CD4-positive, CD25-positive, alpha-beta regulatory T cell (primary cell): ENCODE measurements around the gene CFTR. TPM values are rescaled to one million over a fixed set of nuclear protein-coding genes. Genes with fewer than 3 reads are reported as not detected.
"Not testable (repeated sequence)": the region's sequence is repeated elsewhere in the genome, so short reads cannot be mapped to it uniquely, and the experiment has no call there.

Source experiments
- ATAC-seq, 2 donors: fragments of 150-1000 bp; cut with Tn5 transposase; one replicate each; pipeline ENCODE4 v1.10.0; 2021; ENCODE audit warnings: low read depth in 2 of 2, moderate number of reproducible peaks in 2 of 2, moderate library complexity in 1 of 2
- DNase-seq, 3 donors: peaks; one replicate each; pipeline versions ENCODE4 v3.0.0 to v3.0.0-alpha.2; 2012 to 2022; ENCODE audit warnings: mixed read lengths in 1 of 3
- H3K27ac ChIP-seq: one replicate; pipeline ENCODE4 v1.7.0; 2013; ENCODE audit warnings: mild to moderate bottlenecking, low read length; ENCODE audit not compliant: insufficient read depth, poor library complexity, severe bottlenecking
- H3K27me3 ChIP-seq: one replicate; pipeline ENCODE4 v1.7.0; 2013; ENCODE audit warnings: low read length; ENCODE audit not compliant: control insufficient read depth, insufficient read depth
- H3K36me3 ChIP-seq: one replicate; pipeline ENCODE4 v1.7.0; 2013; ENCODE audit warnings: mild to moderate bottlenecking, low read length, moderate library complexity; ENCODE audit not compliant: control insufficient read depth, insufficient read depth
- H3K4me1 ChIP-seq: 2 replicates; pipeline ENCODE4 v1.7.0; 2013; ENCODE audit warnings: mild to moderate bottlenecking, low read length; ENCODE audit not compliant: insufficient read depth, control insufficient read depth, poor library complexity, severe bottlenecking
- H3K4me3 ChIP-seq: one replicate; pipeline ENCODE4 v1.7.0; 2013; ENCODE audit warnings: low read depth, mild to moderate bottlenecking, low read length, moderate library complexity
- H3K9me3 ChIP-seq, 2 experiments: 1 replicate in 1 of 2; 2 replicates in 1 of 2; pipeline ENCODE4 v1.7.0; 2013; ENCODE audit warnings: low read length in 2 of 2, mild to moderate bottlenecking in 1 of 2, moderate library complexity in 1 of 2; ENCODE audit not compliant: control insufficient read depth in 2 of 2
- H3K27ac Mint-ChIP-seq, 3 donors: one replicate each; pipeline ENCODE4 v1.8.0; 2020 to 2022; ENCODE audit warnings: mild to moderate bottlenecking in 3 of 3, mixed read lengths in 3 of 3, moderate library complexity in 2 of 3
- H3K27me3 Mint-ChIP-seq: one replicate; pipeline ENCODE4 v1.8.0; 2022; ENCODE audit warnings: mild to moderate bottlenecking, mixed read lengths
- H3K36me3 Mint-ChIP-seq: one replicate; pipeline ENCODE4 v1.8.0; 2020; ENCODE audit warnings: mixed read lengths
- H3K4me1 Mint-ChIP-seq, 4 donors: one replicate each; pipeline ENCODE4 v1.8.0; 2020 to 2022; ENCODE audit warnings: mixed read lengths in 4 of 4, mild to moderate bottlenecking in 1 of 4
- H3K4me3 Mint-ChIP-seq, 4 donors: one replicate each; pipeline ENCODE4 v1.8.0; 2020 to 2022; ENCODE audit warnings: mild to moderate bottlenecking in 4 of 4, mixed read lengths in 4 of 4, moderate library complexity in 3 of 4
- H3K9me3 Mint-ChIP-seq, 7 donors: one replicate each; pipeline ENCODE4 v1.8.0; 2020 to 2022; ENCODE audit warnings: mixed read lengths in 7 of 7, mild to moderate bottlenecking in 3 of 7, moderate library complexity in 2 of 7
- polyA plus RNA-seq, 4 donors: library from polyadenylated mRNA; unstranded; fragments of 300-500 nt; fragmentation: Illumina TruSeq; gene quantifications; one replicate each; pipeline ENCODE4 v1.2.3, GENCODE V29; 2021
- total RNA-seq: library from RNA; stranded (reverse); gene quantifications from one replicate; pipeline ENCODE4 v1.2.3, GENCODE V29; 2022

CFTR gene
- total and polyA plus RNA-seq, 5 donors from 2014 or later, result not detected

GRCh38 chr7:117459735-117460134 lies 20.1 kb upstream of the CFTR start:
- H3K36me3 Mint-ChIP-seq, result no peaks in the 10 kb centered on the region
- ATAC-seq, result no peak
- no peaks in the 10 kb centered on the region for H3K27me3 Mint-ChIP-seq
- Histone ChIP-seq H3K4me3 (no peak overlapping the region), H3K4me1 (no peaks in the 10 kb centered on the region), H3K27me3 (no peaks in the 10 kb centered on the region), H3K27ac (no peak overlapping the region), H3K36me3 (no peaks in the 10 kb centered on the region), H3K9me3 (no peaks in the 10 kb centered on the region)
- no peak for DNase-seq
- no peaks in the 10 kb centered on the region for H3K4me1 Mint-ChIP-seq
- no peak overlapping the region for H3K4me3 Mint-ChIP-seq
- H3K27ac Mint-ChIP-seq, result no peak overlapping the region
- H3K9me3 Mint-ChIP-seq, result peaks cover 0 to 8% (median 0%) of the 10 kb centered on the region in 7 donors

GRCh38 chr7:117460815-117461214 lies 19.0 kb upstream of the CFTR start:
- H3K36me3 Mint-ChIP-seq, H3K27ac Mint-ChIP-seq, H3K9me3 Mint-ChIP-seq, H3K4me3 Mint-ChIP-seq, H3K4me1 ChIP-seq, DNase-seq, H3K27ac ChIP-seq, H3K4me3 ChIP-seq, H3K27me3 Mint-ChIP-seq, H3K4me1 Mint-ChIP-seq, ATAC-seq, H3K9me3 ChIP-seq, H3K36me3 ChIP-seq, H3K27me3 ChIP-seq: not testable (repeated sequence)

- H3K9me3 Mint-ChIP-seq, result no peaks in the 10 kb centered on the region
- Histone ChIP-seq H3K36me3 (no peaks in the 10 kb centered on the region), H3K4me3 (no peak overlapping the region), H3K27ac (no peak overlapping the region), H3K4me1 (no peaks in the 10 kb centered on the region), H3K9me3 (no peaks in the 10 kb centered on the region), H3K27me3 (no peaks in the 10 kb centered on the region)
- no peak for ATAC-seq
- no peak overlapping the region for H3K4me3 Mint-ChIP-seq
- no peaks in the 10 kb centered on the region for H3K4me1 Mint-ChIP-seq
- H3K36me3 Mint-ChIP-seq, result no peaks in the 10 kb centered on the region
- no peaks in the 10 kb centered on the region for H3K27me3 Mint-ChIP-seq
- DNase-seq, result no peak
- H3K27ac Mint-ChIP-seq, result no peak overlapping the region
Observed at GRCh38 chr7:117468174-117468573, 11.7 kb upstream of the CFTR start.

GRCh38 chr7:117470777-117471176 lies 9.0 kb upstream of the CFTR start:
- ATAC-seq, result no peak
- Mint-ChIP-seq H3K27ac (no peak overlapping the region), H3K4me3 (no peak overlapping the region), H3K36me3 (no peaks in the 10 kb centered on the region), H3K9me3 (no peaks in the 10 kb centered on the region), H3K4me1 (no peaks in the 10 kb centered on the region), H3K27me3 (no peaks in the 10 kb centered on the region)
- no peak for DNase-seq
- Histone ChIP-seq H3K4me1 (no peaks in the 10 kb centered on the region), H3K27ac (no peak overlapping the region), H3K4me3 (no peak overlapping the region), H3K9me3 (no peaks in the 10 kb centered on the region), H3K36me3 (no peaks in the 10 kb centered on the region), H3K27me3 (no peaks in the 10 kb centered on the region)

- no peaks in the 10 kb centered on the region for H3K36me3 ChIP-seq
- H3K4me1 Mint-ChIP-seq, result no peaks in the 10 kb centered on the region
- no peaks in the 10 kb centered on the region for H3K4me1 ChIP-seq
- no peaks in the 10 kb centered on the region for H3K27me3 ChIP-seq
- DNase-seq (no peak), ATAC-seq (no peak)
- H3K27me3 Mint-ChIP-seq, result peaks cover 4% of the 10 kb centered on the region
- H3K36me3 Mint-ChIP-seq, result no peaks in the 10 kb centered on the region
- H3K4me3 Mint-ChIP-seq, result no peak overlapping the region
- no peaks in the 10 kb centered on the region for H3K9me3 Mint-ChIP-seq
- H3K9me3 ChIP-seq, result no peaks in the 10 kb centered on the region
- H3K27ac Mint-ChIP-seq, result no peak overlapping the region
- H3K4me3 ChIP-seq, result no peak overlapping the region
- H3K27ac ChIP-seq, result no peak overlapping the region
Observed at GRCh38 chr7:117472335-117472734, 7.5 kb upstream of the CFTR start.

- no peaks in the 10 kb centered on the region for H3K9me3 ChIP-seq
- no peak for DNase-seq
- H3K4me3 ChIP-seq, result no peak overlapping the region
- Mint-ChIP-seq H3K9me3 (peaks cover 0 to 3% (median 0%) of the 10 kb centered on the region in 7 donors), H3K27ac (no peak overlapping the region), H3K4me3 (no peak overlapping the region), H3K27me3 (peaks cover 20% of the 10 kb centered on the region), H3K4me1 (no peaks in the 10 kb centered on the region), H3K36me3 (no peaks in the 10 kb centered on the region)
- no peaks in the 10 kb centered on the region for H3K36me3 ChIP-seq
- no peak overlapping the region for H3K27ac ChIP-seq
- H3K27me3 ChIP-seq, result peaks cover 17% of the 10 kb centered on the region
- no peak for ATAC-seq
- no peaks in the 10 kb centered on the region for H3K4me1 ChIP-seq
Observed at GRCh38 chr7:117476557-117477215, 3.1 kb upstream of the CFTR start.

GRCh38 chr7:117478836-117479224 lies 995 bp upstream of the CFTR start:
- H3K9me3 Mint-ChIP-seq, result peaks cover 0 to 3% (median 0%) of the 10 kb centered on the region in 7 donors

GRCh38 chr7:117480055-117480362 lies 184 bp downstream of the CFTR start:
- no peak for ATAC-seq
- Histone ChIP-seq H3K27ac (no peak overlapping the region), H3K9me3 (no peaks in the 10 kb centered on the region), H3K4me1 (no peaks in the 10 kb centered on the region), H3K4me3 (no peak overlapping the region), H3K36me3 (no peaks in the 10 kb centered on the region), H3K27me3 (peaks cover 17% of the 10 kb centered on the region)
- peaks cover 0 to 3% (median 0%) of the 10 kb centered on the region in 7 donors for H3K9me3 Mint-ChIP-seq
- no peaks in the 10 kb centered on the region for H3K36me3 Mint-ChIP-seq
- peaks cover 20% of the 10 kb centered on the region for H3K27me3 Mint-ChIP-seq
- H3K4me1 Mint-ChIP-seq, result no peaks in the 10 kb centered on the region
- no peak overlapping the region for H3K4me3 Mint-ChIP-seq
- no peak for DNase-seq
- H3K27ac Mint-ChIP-seq, result no peak overlapping the region

More at GRCh38 chr7:117478836-117479224, 995 bp upstream of the CFTR start:
- H3K4me3 ChIP-seq, result no peak overlapping the region
- H3K27ac ChIP-seq, result no peak overlapping the region
- no peaks in the 10 kb centered on the region for H3K36me3 ChIP-seq
- H3K27me3 ChIP-seq, result peaks cover 17% of the 10 kb centered on the region
- no peaks in the 10 kb centered on the region for H3K36me3 Mint-ChIP-seq
- H3K27ac Mint-ChIP-seq, result no peak overlapping the region
- DNase-seq, result no peak
- H3K4me1 Mint-ChIP-seq, result no peaks in the 10 kb centered on the region
- H3K4me3 Mint-ChIP-seq, result no peak overlapping the region
- peaks cover 20% of the 10 kb centered on the region for H3K27me3 Mint-ChIP-seq
- no peaks in the 10 kb centered on the region for H3K4me1 ChIP-seq
- no peaks in the 10 kb centered on the region for H3K9me3 ChIP-seq
- ATAC-seq, result no peak
